ENCODE data around the gene PLAC1. TPM values are rescaled to one million over a fixed set of nuclear protein-coding genes. Genes with fewer than 3 reads are reported as not detected.

PLAC1 gene
- total RNA-seq, 2 donors from 2014 or later: not detected

DNA sequence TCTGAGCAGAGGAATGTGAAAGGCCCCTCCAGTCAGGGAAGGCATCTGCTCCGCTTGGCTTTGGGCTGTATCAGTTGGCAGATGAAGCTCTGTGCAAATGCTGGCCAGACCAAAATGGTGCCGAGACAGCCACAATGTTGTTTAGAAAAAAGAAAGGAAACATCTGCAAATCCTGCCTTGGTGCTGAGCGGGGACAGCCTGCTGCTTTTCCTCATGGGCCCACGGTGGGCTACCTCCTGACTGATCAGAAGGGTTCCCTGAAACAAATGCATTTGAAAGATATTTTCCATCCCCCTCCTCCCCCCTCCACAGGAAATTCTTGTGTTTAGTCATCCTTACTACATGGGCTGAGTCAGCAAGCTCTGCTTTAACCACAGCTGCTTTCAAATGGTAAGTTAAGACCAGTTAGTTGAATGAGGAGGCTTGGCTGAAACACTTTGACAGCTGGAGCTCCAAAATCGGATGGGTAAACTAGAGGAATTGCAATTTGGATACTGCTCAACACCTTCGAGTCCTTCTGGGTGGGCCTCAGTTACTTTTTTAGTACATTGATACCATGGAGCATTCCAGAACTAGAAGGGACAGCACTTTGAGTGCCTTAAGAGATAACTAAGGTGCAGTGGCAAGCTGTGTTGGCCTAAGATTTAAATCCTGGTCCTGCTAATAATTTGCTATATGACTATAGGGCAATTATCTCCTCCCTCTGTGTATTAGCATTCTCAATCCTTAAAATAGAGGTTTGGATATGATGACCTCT, 36.0 kb downstream of the PLAC1 start:
- H3K36me3 ChIP-seq: no peaks in the 10 kb centered on the region
- no peak overlapping the region for H3K27ac ChIP-seq
- H3K4me1 ChIP-seq: peaks cover 0 to 33% of the 10 kb centered on the region in 2 donors
- no peak overlapping the region for H3K4me3 ChIP-seq
- H3K27me3 ChIP-seq: no peaks in the 10 kb centered on the region
- no peak for DNase-seq (ENCODE audit: low spot score)
- no peak for TF ChIP-seq CTCF (IDR thresholded peaks at IDR 0.05)
- H3K9me3 ChIP-seq: no peaks in the 10 kb centered on the region

- Histone ChIP-seq H3K4me3 (no peak overlapping the region), H3K27me3 (no peaks in the 10 kb centered on the region), H3K27ac (no peak overlapping the region), H3K36me3 (no peaks in the 10 kb centered on the region), H3K4me1 (peaks cover 0 to 23% of the 10 kb centered on the region in 2 donors), H3K9me3 (no peaks in the 10 kb centered on the region)
- DNase-seq (ENCODE audit: low spot score): no peak
- no peak for TF ChIP-seq CTCF (IDR thresholded peaks at IDR 0.05)
Observed at GRCh38 chrX:134619838-134620237, 38.4 kb downstream of the PLAC1 start.

- TF ChIP-seq CTCF (IDR thresholded peaks at IDR 0.05): no peak
- Histone ChIP-seq H3K4me3 (no peak overlapping the region), H3K9me3 (no peaks in the 10 kb centered on the region)
Observed at GRCh38 chrX:134613396-134613795, 44.9 kb downstream of the PLAC1 start.

DNA sequence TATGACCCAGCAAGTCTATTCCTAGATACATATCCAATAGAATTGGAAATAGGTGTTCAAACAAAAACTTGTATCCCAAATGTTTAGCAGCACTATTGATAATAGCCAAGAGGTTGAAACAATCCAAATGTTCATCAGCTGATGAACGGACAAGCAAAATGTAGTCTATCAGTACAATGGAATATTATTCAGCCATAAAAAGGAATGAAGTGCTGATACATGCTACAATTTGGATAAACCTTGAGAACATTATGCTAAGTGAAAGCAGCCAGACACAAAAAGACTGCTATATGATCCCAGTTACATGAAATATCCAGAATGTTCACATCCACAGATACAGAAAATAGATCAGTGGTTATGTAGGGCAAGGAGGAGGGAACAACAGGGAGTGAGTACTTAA, 50.1 kb downstream of the PLAC1 start:
- no peak for TF ChIP-seq CTCF (IDR thresholded peaks at IDR 0.05)
- Histone ChIP-seq H3K27me3 (no peaks in the 10 kb centered on the region), H3K27ac (no peak overlapping the region), H3K36me3 (no peaks in the 10 kb centered on the region), H3K4me3 (no peak overlapping the region), H3K9me3 (no peaks in the 10 kb centered on the region), H3K4me1 (no peaks in the 10 kb centered on the region)
- DNase-seq (ENCODE audit: low spot score): no peak

More at GRCh38 chrX:134613396-134613795, 44.9 kb downstream of the PLAC1 start:
- Histone ChIP-seq H3K27ac (no peak overlapping the region), H3K36me3 (no peaks in the 10 kb centered on the region), H3K4me1 (no peaks in the 10 kb centered on the region), H3K27me3 (no peaks in the 10 kb centered on the region)
- no peak for DNase-seq (ENCODE audit: low spot score)

GRCh38 chrX:134607523-134607922, 50.7 kb downstream of the PLAC1 start:
- Histone ChIP-seq H3K9me3 (no peaks in the 10 kb centered on the region), H3K4me1 (no peaks in the 10 kb centered on the region), H3K36me3 (no peaks in the 10 kb centered on the region), H3K27me3 (no peaks in the 10 kb centered on the region), H3K4me3 (no peak overlapping the region), H3K27ac (no peak overlapping the region)
- DNase-seq (ENCODE audit: low spot score): no peak
- no peak for TF ChIP-seq CTCF (IDR thresholded peaks at IDR 0.05)

All from right atrium auricular region (tissue), 2 donors.